H1 (cell line): Measurements from ENCODE around the gene ACER1.

Source experiments
- CREB1 ChIP-seq: IDR thresholded peaks from 2 replicates; pipeline ENCODE4 v1.6.1; 2012; ENCODE audit warnings: inconsistent platforms
- CTCF ChIP-seq, 3 experiments: IDR thresholded peaks; 1 replicate in 2 of 3; 2 replicates in 1 of 3; pipeline versions ENCODE4 v1.5.1 to v1.6.1; 2011; ENCODE audit warnings: low read length in 3 of 3, mild to moderate bottlenecking in 3 of 3, inconsistent platforms in 2 of 3, low read depth in 1 of 3, moderate library complexity in 1 of 3; ENCODE audit not compliant: insufficient read depth in 1 of 3; ENCODE audit errors: control extremely low read depth in 1 of 3
- EZH2 ChIP-seq: fragments of 200-600 bp; sonication (generic); IDR thresholded peaks from 2 replicates; pipeline ENCODE4 v1.7.1; 2012; ENCODE audit warnings: low read depth, mild to moderate bottlenecking, moderate library complexity, low read length, inconsistent platforms; ENCODE audit not compliant: severe bottlenecking
- GABPA ChIP-seq: IDR thresholded peaks from 2 replicates; pipeline ENCODE4 v1.6.1; 2011; ENCODE audit warnings: mild to moderate bottlenecking, low read length, moderate library complexity, borderline replicate concordance; ENCODE audit not compliant: insufficient read depth
- HDAC6 ChIP-seq: IDR thresholded peaks from one replicate; pipeline ENCODE4 v1.7.1; 2012; ENCODE audit warnings: low read depth, mild to moderate bottlenecking, inconsistent platforms, low read length, moderate library complexity
- KDM1A ChIP-seq: fragments of 200-600, 300-600 bp; sonication (generic); IDR thresholded peaks from 2 replicates; pipeline ENCODE4 v1.7.1; 2016; ENCODE audit warnings: mild to moderate bottlenecking, low read length, borderline replicate concordance
- POLR2AphosphoS5 ChIP-seq: IDR thresholded peaks from 2 replicates; pipeline ENCODE4 v1.6.1; 2011; ENCODE audit warnings: low read depth, low read length
- RFX5 ChIP-seq: IDR thresholded peaks from 2 replicates; pipeline ENCODE4 v1.6.1; 2011; ENCODE audit warnings: low read depth, low read length, improper control_type of control experiment, borderline replicate concordance
- SRF ChIP-seq: IDR thresholded peaks from 2 replicates; pipeline ENCODE4 v1.6.1; 2011; ENCODE audit warnings: mild to moderate bottlenecking, low read depth, low read length, moderate library complexity
- TAF1 ChIP-seq: IDR thresholded peaks from 2 replicates; pipeline ENCODE4 v1.6.1; 2011; ENCODE audit warnings: mild to moderate bottlenecking, low read depth, low read length
- TBP ChIP-seq: IDR thresholded peaks from 2 replicates; pipeline ENCODE4 v1.6.1; 2011; ENCODE audit warnings: low read depth, low read length, improper control_type of control experiment
- TEAD4 ChIP-seq: IDR thresholded peaks from 2 replicates; pipeline ENCODE4 v1.6.1; 2012; ENCODE audit warnings: low read depth, low read length, inconsistent platforms, mixed read lengths
- YY1 ChIP-seq: IDR thresholded peaks from 2 replicates; pipeline ENCODE4 v1.6.1; 2011; ENCODE audit warnings: low read depth, mild to moderate bottlenecking, low read length

- TF ChIP-seq EZH2 (no peak), POLR2AphosphoS5 (no peak), CREB1 (no peak), CTCF (IDR thresholded peaks at IDR 0.05; ENCODE audit: control extremely low read depth in 1 of 3, insufficient read depth in 1 of 3, low read depth in 1 of 3, low read length in 3 of 3) (no peak), YY1 (no peak), TEAD4 (no peak), SRF (no peak), HDAC6 (no peak), TAF1 (no peak), GABPA (no peak), TBP (no peak), KDM1A (no peak), RFX5 (no peak)
Measured at GRCh38 chr19:6325614-6326013, 7.8 kb downstream of the ACER1 start.
